Liver (tissue), 9 donors: ENCODE data around the gene TUBA3E. TPM values are rescaled to one million over a fixed set of nuclear protein-coding genes. Genes with fewer than 3 reads are reported as not detected.

Experiments
- DNase-seq: peaks from one replicate; pipeline ENCODE4 v3.0.0-alpha.2; 2017; ENCODE audit warnings: low spot score
- H3K27ac ChIP-seq, 2 donors: one replicate each; pipeline ENCODE4 v1.7.0; 2013; ENCODE audit warnings: inconsistent platforms in 2 of 2, low read length in 2 of 2, control low read depth in 1 of 2, low read depth in 1 of 2, mild to moderate bottlenecking in 1 of 2
- H3K27me3 ChIP-seq, 4 donors: one replicate each; pipeline versions ENCODE4 v1.6.1 to v1.7.0; 2013; ENCODE audit warnings: low read length in 3 of 4, inconsistent platforms in 1 of 4, mild to moderate bottlenecking in 1 of 4, moderate library complexity in 1 of 4; ENCODE audit not compliant: control insufficient read depth in 4 of 4, insufficient read depth in 4 of 4
- H3K36me3 ChIP-seq, 4 donors: one replicate each; pipeline versions ENCODE4 v1.6.1 to v1.7.0; 2013; ENCODE audit warnings: low read length in 3 of 4, mild to moderate bottlenecking in 3 of 4, low read depth in 1 of 4, moderate library complexity in 1 of 4; ENCODE audit not compliant: control insufficient read depth in 4 of 4, insufficient read depth in 3 of 4
- H3K4me1 ChIP-seq, 4 donors: one replicate each; pipeline versions ENCODE4 v1.6.1 to v1.7.0; 2013; ENCODE audit warnings: low read length in 3 of 4, mild to moderate bottlenecking in 3 of 4, moderate library complexity in 1 of 4; ENCODE audit not compliant: control insufficient read depth in 4 of 4, insufficient read depth in 4 of 4
- H3K4me3 ChIP-seq, 3 donors: one replicate each; pipeline versions ENCODE4 v1.6.1 to v1.7.0; 2013; ENCODE audit warnings: low read length in 3 of 3, control low read depth in 1 of 3, low read depth in 1 of 3, mild to moderate bottlenecking in 1 of 3
- H3K9ac ChIP-seq, 2 donors: one replicate each; pipeline ENCODE4 v1.7.0; 2013; ENCODE audit warnings: low read length in 2 of 2, mild to moderate bottlenecking in 2 of 2, moderate library complexity in 2 of 2, control low read depth in 1 of 2, low read depth in 1 of 2
- H3K9me3 ChIP-seq, 4 donors: one replicate each; pipeline versions ENCODE4 v1.6.1 to v1.7.0; 2013; ENCODE audit warnings: low read length in 3 of 4; ENCODE audit not compliant: control insufficient read depth in 4 of 4
- EGR1 ChIP-seq, 2 donors: IDR thresholded peaks; 2 replicates each; pipeline ENCODE4 v1.6.1; 2016 to 2018; ENCODE audit warnings: antibody characterized with exemption in 2 of 2, low read depth in 2 of 2
- FOXA1 ChIP-seq: IDR thresholded peaks from 2 replicates; pipeline ENCODE4 v1.6.1; 2016; ENCODE audit warnings: antibody characterized with exemption
- HNF4A ChIP-seq, 2 donors: conservative IDR thresholded peaks; 2 replicates each; pipeline ENCODE4 v1.6.1; 2016; ENCODE audit warnings: antibody characterized with exemption in 2 of 2, mild to moderate bottlenecking in 2 of 2
- HNF4G ChIP-seq: IDR thresholded peaks from 2 replicates; pipeline ENCODE4 v1.6.1; 2016; ENCODE audit warnings: antibody characterized with exemption
- JUND ChIP-seq, 2 donors: IDR thresholded peaks; 2 replicates each; pipeline ENCODE4 v1.6.1; 2016; ENCODE audit warnings: antibody characterized with exemption in 2 of 2
- NR2F2 ChIP-seq: IDR thresholded peaks from 2 replicates; pipeline ENCODE4 v1.6.1; 2016; ENCODE audit warnings: antibody characterized with exemption
- RXRA ChIP-seq, 2 donors: IDR thresholded peaks; 2 replicates each; pipeline ENCODE4 v1.6.1; 2017 to 2018; ENCODE audit warnings: antibody characterized with exemption in 2 of 2, mild to moderate bottlenecking in 1 of 2
- SP1 ChIP-seq: IDR thresholded peaks from 2 replicates; pipeline ENCODE4 v1.6.1; 2018; ENCODE audit warnings: antibody characterized with exemption, mild to moderate bottlenecking
- TAF1 ChIP-seq: conservative IDR thresholded peaks from 2 replicates; pipeline ENCODE4 v1.6.1; 2016; ENCODE audit warnings: antibody characterized with exemption, mild to moderate bottlenecking
- YY1 ChIP-seq: IDR thresholded peaks from 2 replicates; pipeline ENCODE4 v1.6.1; 2016; ENCODE audit warnings: antibody characterized with exemption, mild to moderate bottlenecking
- WGBS: extraction: QIAGEN DNeasy Blood & Tissue Kit; methylation state at CpG from one replicate; pipeline ENCODE4 v1.1.7; 2013; 5-methylcytosine and 5-hydroxymethylcytosine counted together
- polyA plus RNA-seq, 2 donors: library from polyadenylated mRNA; stranded (reverse) in 1 of 2; unstranded in 1 of 2; fragments of 200-250 nt in 1 of 2; fragments of >200 nt in 1 of 2; fragmentation: Nextera tagmentation in 1 of 2; extraction: Ambion mirVana in 1 of 2; gene quantifications; one replicate each; pipeline versions ENCODE4 v1.2.1 to v1.2.3, GENCODE V29; 2013 to 2015
- total RNA-seq, 2 donors: library from RNA; depleted of rRNA; stranded (reverse); fragments of >200 nt; gene quantifications; one replicate each; pipeline ENCODE4 v1.2.3, GENCODE V29; 2014
- TF ChIP-seq, protein P1 (sequence below): fragments of 150-350 bp; IDR thresholded peaks from 2 replicates; pipeline ENCODE4 v1.5.1; 2017; ENCODE audit warnings: improper control_type of control experiment, low read depth, low read length; ENCODE audit not compliant: missing input control
- TF ChIP-seq, protein P2 (sequence below): IDR thresholded peaks from 2 replicates; pipeline ENCODE4 v1.6.1; 2016; ENCODE audit warnings: antibody characterized with exemption
- TF ChIP-seq, protein P3 (sequence below): IDR thresholded peaks from 2 replicates; pipeline ENCODE4 v1.6.1; 2016; ENCODE audit warnings: antibody characterized with exemption, mild to moderate bottlenecking
- TF ChIP-seq, protein P4 (sequence below): IDR thresholded peaks from 2 replicates; pipeline ENCODE4 v1.6.1; 2016; ENCODE audit warnings: antibody characterized with exemption
- TF ChIP-seq, protein P5 (sequence below): IDR thresholded peaks from 2 replicates; pipeline ENCODE4 v1.6.1; 2016; ENCODE audit warnings: antibody characterized with exemption
- donor health status: healthy.
- donor health status: healthy.
- donor health status: healthy.
- donor health status: healthy.
- donor health status: healthy.

The TUBA3E gene
- total and polyA plus RNA-seq, 4 donors, result 0.05 to 0.31 TPM; not detected in 2

DNA sequence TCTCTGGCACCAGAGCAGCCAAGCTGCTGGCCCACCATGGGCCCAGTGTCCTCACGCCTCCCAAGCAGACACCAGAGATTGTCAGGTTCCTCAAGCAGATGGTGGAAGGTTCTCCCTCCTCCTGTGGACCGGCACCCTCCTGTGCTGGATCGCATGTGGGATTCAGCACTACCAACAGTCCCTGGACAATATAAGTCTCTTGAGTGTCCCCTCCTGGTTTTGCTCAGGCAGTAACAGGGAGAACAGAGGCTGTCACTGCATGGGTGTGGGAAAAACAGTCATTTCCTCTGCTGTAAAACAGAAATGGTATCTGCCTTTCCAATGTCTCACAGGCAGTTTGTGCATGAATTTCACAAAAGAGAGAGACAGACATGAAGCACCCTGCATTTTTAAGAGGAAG lies 47.7 kb upstream of the TUBA3E start:
- WGBS, result 77% methylated on average over 3 of the region's 3 CpGs
- TF ChIP-seq, protein P1, sequence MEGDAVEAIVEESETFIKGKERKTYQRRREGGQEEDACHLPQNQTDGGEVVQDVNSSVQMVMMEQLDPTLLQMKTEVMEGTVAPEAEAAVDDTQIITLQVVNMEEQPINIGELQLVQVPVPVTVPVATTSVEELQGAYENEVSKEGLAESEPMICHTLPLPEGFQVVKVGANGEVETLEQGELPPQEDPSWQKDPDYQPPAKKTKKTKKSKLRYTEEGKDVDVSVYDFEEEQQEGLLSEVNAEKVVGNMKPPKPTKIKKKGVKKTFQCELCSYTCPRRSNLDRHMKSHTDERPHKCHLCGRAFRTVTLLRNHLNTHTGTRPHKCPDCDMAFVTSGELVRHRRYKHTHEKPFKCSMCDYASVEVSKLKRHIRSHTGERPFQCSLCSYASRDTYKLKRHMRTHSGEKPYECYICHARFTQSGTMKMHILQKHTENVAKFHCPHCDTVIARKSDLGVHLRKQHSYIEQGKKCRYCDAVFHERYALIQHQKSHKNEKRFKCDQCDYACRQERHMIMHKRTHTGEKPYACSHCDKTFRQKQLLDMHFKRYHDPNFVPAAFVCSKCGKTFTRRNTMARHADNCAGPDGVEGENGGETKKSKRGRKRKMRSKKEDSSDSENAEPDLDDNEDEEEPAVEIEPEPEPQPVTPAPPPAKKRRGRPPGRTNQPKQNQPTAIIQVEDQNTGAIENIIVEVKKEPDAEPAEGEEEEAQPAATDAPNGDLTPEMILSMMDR, result no peak
- TF ChIP-seq, protein P2, sequence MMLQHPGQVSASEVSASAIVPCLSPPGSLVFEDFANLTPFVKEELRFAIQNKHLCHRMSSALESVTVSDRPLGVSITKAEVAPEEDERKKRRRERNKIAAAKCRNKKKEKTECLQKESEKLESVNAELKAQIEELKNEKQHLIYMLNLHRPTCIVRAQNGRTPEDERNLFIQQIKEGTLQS, result no peak
- TF ChIP-seq TAF1 (no peak), EGR1 (IDR thresholded peaks at IDR 0.05; ENCODE audit: low read depth in 2 of 2) (no peak), HNF4A (conservative IDR thresholded peaks at IDR 0.05) (no peak), NR2F2 (no peak), SP1 (no peak), JUND (IDR thresholded peaks at IDR 0.05) (no peak), YY1 (no peak), RXRA (IDR thresholded peaks at IDR 0.05) (no peak)
- TF ChIP-seq, protein P3, sequence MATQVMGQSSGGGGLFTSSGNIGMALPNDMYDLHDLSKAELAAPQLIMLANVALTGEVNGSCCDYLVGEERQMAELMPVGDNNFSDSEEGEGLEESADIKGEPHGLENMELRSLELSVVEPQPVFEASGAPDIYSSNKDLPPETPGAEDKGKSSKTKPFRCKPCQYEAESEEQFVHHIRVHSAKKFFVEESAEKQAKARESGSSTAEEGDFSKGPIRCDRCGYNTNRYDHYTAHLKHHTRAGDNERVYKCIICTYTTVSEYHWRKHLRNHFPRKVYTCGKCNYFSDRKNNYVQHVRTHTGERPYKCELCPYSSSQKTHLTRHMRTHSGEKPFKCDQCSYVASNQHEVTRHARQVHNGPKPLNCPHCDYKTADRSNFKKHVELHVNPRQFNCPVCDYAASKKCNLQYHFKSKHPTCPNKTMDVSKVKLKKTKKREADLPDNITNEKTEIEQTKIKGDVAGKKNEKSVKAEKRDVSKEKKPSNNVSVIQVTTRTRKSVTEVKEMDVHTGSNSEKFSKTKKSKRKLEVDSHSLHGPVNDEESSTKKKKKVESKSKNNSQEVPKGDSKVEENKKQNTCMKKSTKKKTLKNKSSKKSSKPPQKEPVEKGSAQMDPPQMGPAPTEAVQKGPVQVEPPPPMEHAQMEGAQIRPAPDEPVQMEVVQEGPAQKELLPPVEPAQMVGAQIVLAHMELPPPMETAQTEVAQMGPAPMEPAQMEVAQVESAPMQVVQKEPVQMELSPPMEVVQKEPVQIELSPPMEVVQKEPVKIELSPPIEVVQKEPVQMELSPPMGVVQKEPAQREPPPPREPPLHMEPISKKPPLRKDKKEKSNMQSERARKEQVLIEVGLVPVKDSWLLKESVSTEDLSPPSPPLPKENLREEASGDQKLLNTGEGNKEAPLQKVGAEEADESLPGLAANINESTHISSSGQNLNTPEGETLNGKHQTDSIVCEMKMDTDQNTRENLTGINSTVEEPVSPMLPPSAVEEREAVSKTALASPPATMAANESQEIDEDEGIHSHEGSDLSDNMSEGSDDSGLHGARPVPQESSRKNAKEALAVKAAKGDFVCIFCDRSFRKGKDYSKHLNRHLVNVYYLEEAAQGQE, result no peak
- TF ChIP-seq, protein P4, sequence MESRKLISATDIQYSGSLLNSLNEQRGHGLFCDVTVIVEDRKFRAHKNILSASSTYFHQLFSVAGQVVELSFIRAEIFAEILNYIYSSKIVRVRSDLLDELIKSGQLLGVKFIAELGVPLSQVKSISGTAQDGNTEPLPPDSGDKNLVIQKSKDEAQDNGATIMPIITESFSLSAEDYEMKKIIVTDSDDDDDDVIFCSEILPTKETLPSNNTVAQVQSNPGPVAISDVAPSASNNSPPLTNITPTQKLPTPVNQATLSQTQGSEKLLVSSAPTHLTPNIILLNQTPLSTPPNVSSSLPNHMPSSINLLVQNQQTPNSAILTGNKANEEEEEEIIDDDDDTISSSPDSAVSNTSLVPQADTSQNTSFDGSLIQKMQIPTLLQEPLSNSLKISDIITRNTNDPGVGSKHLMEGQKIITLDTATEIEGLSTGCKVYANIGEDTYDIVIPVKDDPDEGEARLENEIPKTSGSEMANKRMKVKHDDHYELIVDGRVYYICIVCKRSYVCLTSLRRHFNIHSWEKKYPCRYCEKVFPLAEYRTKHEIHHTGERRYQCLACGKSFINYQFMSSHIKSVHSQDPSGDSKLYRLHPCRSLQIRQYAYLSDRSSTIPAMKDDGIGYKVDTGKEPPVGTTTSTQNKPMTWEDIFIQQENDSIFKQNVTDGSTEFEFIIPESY, result no peak
- TF ChIP-seq, protein P5, sequence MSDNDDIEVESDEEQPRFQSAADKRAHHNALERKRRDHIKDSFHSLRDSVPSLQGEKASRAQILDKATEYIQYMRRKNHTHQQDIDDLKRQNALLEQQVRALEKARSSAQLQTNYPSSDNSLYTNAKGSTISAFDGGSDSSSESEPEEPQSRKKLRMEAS, result no peak
- H3K4me3 ChIP-seq, result no peak overlapping the region
- no peak for DNase-seq
- H3K27ac ChIP-seq, result no peak overlapping the region
- no peaks in the 10 kb centered on the region for H3K9me3 ChIP-seq
- H3K36me3 ChIP-seq, result no peaks in the 10 kb centered on the region
- H3K9ac ChIP-seq, result no peak overlapping the region
- no peaks in the 10 kb centered on the region for H3K4me1 ChIP-seq
- no peaks in the 10 kb centered on the region for H3K27me3 ChIP-seq

DNA sequence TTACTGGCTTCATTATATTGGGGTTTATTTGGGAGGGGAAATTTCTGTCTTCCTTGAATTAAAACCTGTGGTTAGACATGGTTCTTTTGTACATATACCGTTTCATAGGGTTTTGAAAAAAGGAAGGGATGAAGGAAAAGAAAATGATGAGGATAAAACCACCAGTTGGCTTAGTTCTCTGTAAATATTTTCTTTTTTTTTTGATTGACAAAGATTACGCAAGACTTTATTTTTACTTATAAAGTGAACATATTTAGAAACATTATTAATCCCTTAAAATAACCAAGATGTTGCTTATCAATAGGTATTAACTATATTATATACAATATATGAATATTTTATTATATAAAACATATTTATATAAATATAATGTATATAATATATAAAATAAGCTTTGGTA lies 45.1 kb upstream of the TUBA3E start:
- DNase-seq, result no peak
- Histone ChIP-seq H3K27me3 (no peaks in the 10 kb centered on the region), H3K4me3 (no peak overlapping the region), H3K9me3 (no peaks in the 10 kb centered on the region), H3K9ac (no peak overlapping the region), H3K27ac (no peak overlapping the region), H3K36me3 (no peaks in the 10 kb centered on the region), H3K4me1 (no peaks in the 10 kb centered on the region)
- TF ChIP-seq HNF4G (no peak), FOXA1 (no peak), TAF1 (no peak)
- TF ChIP-seq, protein P2, result no peak
- WGBS, result 87% methylated on average over 2 of the region's 2 CpGs
